ENCODE measurements around the gene ARF4. TPM values are rescaled to one million over a fixed set of nuclear protein-coding genes. Genes with fewer than 3 reads are reported as not detected.
A peak's percentile ranks its signal among the peaks of the same experiment; 100 is the strongest.
"Not testable (repeated sequence)": the region's sequence is repeated elsewhere in the genome, so short reads cannot be mapped to it uniquely, and the experiment has no call there.

ARF4 gene
- 130 TPM for total RNA-seq

- peak; percentile 98 for DNase-seq
These were observed at the start of gene ARF4 for GRCh38 chr3:57597127-57597923. TSS of gene ARF4 (minus strand) at chr3:57597344. CDS start at chr3:57597140, 204 bp downstream.

DNA sequence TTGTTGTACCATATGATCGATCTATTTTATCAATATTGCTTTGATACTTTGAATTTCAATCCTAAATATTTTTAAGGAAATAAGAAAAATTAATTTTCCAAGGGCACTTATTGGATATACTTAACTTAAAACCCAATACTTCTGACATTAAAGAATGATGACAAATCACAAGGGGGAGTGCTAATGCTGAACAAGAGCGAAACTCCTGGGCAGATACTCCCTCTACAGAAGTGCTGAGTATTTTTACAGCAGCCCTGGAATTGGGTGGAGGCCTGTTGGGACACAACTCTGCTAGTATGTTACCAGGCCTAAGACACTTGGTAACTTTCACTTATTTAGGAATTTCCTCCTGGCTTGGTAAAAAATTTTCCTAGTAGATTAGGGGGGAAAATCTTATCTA is 49.6 kb upstream of the ARF4 start:
- no peak for DNase-seq

GRCh38 chr3:57644740-57645139 is 47.6 kb upstream of the ARF4 start:
- DNase-seq, result no peak

GRCh38 chr3:57637391-57637790 is 40.2 kb upstream of the ARF4 start:
- DNase-seq, result no peak

- DNase-seq, result not testable (repeated sequence)
These were observed 37.1 kb upstream of the ARF4 start for GRCh38 chr3:57634259-57634658.

- peak; percentile 9 for DNase-seq
These were observed 30.8 kb upstream of the ARF4 start for GRCh38 chr3:57627976-57628375.

GRCh38 chr3:57624801-57625200 is 27.7 kb upstream of the ARF4 start:
- no peak for DNase-seq

DNA sequence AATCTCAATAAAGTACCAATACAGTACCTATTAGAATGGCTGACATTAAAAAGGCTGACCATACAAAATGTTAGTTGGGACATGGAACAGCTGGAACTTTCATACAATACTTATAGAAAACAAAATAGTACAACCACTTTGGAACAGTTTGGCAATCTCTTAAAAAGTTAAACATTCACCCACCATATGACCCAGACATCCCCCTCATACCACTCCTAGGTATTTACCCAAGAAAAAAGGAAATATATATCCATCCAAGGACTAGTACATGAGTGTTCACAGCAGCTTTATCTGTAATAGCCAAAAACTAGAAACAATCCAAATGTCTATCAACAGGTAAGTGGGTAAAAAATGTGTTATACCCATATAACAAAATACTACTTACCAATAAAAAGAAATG is 25.2 kb upstream of the ARF4 start:
- no peak for DNase-seq

DNA sequence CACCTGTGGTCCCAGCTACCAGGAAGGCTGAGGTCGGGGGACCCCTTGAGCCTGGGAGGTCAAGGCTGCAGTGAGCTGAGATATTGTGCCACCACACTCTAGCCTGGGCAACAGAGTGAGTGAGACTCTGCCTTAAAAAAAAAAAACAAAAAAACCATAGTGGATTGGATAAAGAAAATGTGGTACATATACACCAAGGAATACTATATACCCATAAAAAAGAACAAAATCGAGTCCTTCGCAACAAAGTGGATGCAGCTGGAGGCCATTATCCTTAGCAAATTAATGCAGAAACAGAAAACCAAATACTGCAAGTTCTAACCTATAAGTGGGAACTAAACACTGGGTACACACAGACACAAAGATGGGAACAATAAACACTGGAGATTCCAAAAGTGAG is 20.6 kb upstream of the ARF4 start:
- no peak for DNase-seq

- no peak for DNase-seq
These were observed 19.1 kb upstream of the ARF4 start for GRCh38 chr3:57616233-57616632.

DNA sequence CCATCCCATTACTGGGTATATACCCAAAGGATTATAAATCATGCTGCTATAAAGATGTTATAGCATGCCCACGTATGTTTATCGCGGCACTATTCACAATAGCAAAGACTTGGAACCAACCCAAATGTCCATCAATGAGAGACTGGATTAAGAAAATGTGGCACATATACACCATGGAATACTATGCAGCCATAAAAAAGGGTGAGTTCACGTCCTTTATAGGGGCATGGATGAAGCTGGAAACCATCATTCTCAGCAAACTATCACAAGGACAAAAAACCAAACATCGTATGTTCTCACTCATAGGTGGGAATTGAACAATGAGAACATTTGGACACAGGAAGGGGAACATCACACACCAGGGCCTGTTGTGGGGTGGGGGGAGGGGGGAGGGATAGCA is 14.7 kb upstream of the ARF4 start:
- not testable (repeated sequence) for DNase-seq

GRCh38 chr3:57605683-57606082 is 8.5 kb upstream of the ARF4 start:
- DNase-seq, result no peak

- no peak for DNase-seq
These were observed 7.8 kb upstream of the ARF4 start for GRCh38 chr3:57604971-57605370.

DNA sequence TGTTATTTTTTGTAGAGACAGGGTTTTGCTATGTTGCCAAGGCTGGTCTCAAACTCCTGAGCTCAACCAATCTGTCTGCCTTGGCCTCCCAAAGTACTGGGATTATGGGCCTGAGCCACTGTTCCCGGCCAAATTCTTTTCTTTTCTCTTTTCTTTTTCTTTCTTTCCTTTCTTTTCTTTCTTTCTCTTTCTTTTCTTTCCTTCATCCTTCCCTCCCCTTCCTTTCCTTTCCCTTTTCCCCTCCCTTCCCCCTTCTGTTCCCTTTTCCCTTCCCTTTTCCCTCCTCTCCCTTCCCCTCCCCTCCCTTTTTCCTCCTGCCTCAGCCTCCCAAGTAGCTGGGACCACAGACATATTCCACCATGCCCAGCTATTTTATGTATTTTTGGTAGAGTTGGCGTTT is 3.1 kb upstream of the ARF4 start:
- no peak for DNase-seq

- DNase-seq, result no peak
These were observed 1.7 kb upstream of the ARF4 start for GRCh38 chr3:57598765-57599360.

DNA sequence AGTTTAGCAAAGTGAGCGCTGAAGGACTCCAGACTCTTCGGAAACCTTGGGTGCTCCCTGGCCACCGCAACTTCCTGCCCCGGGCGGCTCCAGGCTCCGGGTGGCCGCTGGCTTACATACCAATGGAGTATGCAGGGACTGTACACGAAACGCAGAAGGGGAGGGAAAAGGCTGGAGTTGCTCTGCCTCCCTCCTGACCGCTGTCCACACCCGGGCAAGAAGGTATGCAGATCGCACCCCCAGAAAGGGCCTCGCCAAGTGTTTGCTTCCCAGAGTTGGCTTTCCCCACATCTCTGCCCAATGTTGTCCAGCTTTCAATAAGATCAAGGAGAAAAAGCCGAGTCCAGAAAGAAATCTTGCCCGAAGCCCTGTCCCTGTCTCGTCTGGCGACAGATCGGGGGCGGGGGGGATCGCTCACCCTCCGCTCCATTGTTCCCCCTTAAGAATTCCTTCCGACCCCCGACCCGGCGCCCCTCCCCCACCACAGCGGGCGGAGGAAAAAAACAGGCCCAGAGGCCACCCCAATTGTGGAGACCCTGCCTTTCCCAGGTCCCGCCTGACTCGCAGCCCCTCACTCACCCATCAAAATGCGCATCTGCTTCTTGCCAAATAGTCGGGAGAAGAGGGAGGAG is 533 bp downstream of the ARF4 start:
- DNase-seq, result peak; percentile 34

DNA sequence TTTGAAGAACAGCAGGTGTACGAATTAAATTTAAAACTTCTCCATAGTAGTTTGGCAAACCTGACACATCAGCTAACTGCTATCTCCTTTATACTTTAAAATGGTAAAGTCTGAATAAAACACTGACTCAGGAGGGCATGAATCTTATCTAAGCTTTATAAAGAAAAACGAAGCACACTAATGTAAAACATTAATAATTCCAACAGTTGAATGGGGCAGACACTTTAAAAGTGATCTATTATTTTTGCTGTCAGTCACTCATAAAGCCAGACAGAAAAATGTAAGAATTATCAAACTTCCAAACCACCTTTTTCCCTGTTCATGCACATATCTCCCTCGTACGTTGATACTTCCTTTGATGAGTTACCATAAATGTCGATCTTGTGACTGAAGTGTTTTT is 2.6 kb downstream of the ARF4 start:
- DNase-seq, result no peak

- no peak for DNase-seq
These were observed 3.0 kb downstream of the ARF4 start for GRCh38 chr3:57594144-57594543.

DNA sequence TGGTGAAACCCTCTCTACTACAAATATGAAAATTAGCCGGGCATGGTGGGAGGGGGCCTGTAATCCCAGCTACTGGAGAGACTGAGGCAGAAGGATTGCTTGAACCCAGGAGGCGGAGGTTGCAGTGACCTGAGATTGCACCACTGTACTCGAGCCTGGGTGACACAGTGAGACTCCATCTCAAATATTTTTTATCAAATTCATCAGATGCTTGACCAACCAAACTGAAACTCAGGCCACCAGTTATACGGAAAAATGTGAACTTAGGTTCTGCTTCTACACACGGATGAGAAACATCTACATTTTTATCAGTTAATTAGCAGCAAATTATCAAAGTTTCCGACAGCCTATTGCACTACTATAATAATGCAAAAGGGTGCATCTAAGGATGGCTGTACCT is 4.8 kb downstream of the ARF4 start:
- no peak for DNase-seq

DNA sequence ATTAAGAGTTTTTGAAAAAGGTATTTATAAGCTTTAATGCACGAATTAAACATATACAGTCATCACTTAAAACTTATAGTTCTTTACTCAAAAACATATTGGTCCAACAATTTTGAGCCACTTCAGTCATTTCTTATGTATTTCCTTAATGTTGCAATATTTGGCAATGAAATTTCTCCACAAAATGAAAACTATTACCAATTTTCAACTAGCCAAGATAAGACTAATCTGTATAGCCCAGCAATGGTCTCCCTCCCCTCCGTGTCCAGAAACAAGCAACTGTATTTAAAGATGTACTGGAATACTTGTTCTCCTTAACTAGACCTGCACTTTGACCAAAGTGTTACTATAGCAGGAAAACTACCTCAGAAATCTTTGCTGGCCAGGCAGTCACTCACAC is 9.2 kb downstream of the ARF4 start:
- DNase-seq, result no peak

DNA sequence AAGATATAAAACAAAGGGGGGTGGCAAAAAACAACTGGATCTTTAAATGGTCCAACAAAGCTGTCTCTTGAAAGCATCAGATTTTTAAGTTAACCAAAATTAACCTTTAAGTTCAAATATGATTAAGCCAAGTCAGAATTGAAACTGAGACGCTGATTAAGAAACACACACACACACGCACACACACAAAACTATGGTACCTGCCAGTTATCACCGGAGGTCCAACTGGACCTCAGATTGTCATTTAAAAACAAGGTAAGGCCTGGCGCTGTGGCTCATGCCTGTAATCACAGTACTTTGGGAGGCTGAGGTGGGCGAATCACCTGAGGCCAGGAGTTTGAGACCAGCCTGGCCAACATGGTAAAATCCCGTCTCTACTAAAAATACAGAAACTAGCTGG is 10.4 kb downstream of the ARF4 start:
- DNase-seq, result no peak

DNA sequence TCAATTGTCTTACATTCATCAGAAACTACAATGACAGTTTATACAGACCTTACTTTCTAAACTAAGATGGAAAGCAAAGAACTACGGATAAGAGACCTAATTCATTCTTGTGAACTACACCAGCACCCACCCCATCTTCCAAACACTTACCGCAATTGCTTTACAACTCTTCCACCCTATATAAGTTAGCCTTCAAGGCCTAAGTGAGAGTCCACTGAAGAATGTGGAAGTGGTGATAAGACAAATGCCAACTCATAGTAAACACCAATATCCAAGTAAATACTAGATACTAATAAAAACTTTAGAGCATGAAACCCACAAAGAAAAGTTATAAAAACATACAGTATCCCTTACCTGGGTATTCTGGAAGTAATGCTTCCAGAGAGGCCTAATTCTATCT is 13.6 kb downstream of the ARF4 start:
- DNase-seq, result no peak

DNA sequence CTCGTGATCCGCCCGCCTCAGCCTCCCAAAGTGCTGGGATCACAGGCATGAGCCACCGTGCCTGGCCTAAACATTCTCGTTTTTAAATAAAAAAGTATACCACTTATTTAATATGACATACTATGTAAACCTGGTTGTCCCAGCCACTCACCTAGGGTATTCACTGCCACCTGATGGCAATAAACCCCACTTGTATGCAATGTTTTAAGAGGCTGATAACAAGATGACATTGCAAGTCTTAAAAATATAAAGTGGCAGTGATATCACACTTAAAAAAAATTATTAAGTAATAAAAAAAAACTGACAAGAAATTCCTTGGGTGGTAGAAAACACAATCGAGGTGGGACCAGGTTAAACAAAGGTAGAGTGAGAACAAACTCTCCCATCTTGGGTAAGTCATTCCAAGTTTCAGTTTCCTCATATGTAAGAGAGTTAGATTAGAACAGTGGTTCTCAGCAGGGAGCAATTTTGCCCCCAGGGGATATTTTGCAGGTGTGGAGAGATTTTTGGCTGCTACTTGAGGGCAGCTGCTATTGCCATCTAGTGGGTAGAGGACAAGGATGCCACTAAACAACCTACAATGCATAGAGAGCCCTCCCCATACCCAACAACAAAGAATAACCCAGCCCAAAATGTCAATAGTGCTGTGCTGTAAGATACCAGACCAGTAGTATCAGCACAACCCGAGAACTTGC is 14.5 kb downstream of the ARF4 start:
- no peak for DNase-seq

Measured in occipital lobe (tissue), 2 donors.